Measurements from ENCODE around the gene POLR3H.

The POLR3H gene

GRCh38 chr22:41481925-41482318, 62.3 kb downstream of the POLR3H start:
- Histone ChIP-seq H2AFZ (ENCODE audit: low read depth, low read length) (no peak overlapping the region), H3K27me3 (ENCODE audit: insufficient read depth, low read length, poor library complexity) (no peaks in the 10 kb centered on the region), H3K79me2 (ENCODE audit: insufficient read depth, low read length) (peaks cover 90% of the 10 kb centered on the region), H3K9ac (ENCODE audit: low read depth, low read length) (no peak overlapping the region), H3K4me3 (ENCODE audit: low read depth in 1 of 2, low read length in 2 of 2) (no peak overlapping the region), H3K4me1 (ENCODE audit: insufficient read depth, low read length) (no peaks in the 10 kb centered on the region), H4K20me1 (ENCODE audit: insufficient read depth, low read length) (peaks cover 61% of the 10 kb centered on the region), H3K9me3 (ENCODE audit: insufficient read depth, low read length, severe bottlenecking) (no peaks in the 10 kb centered on the region), H3K36me3 (ENCODE audit: insufficient read depth, low read length) (peaks cover 10% of the 10 kb centered on the region; the same call in 1 of the 2 replicates), H3K27ac (ENCODE audit: low read length) (no peak overlapping the region), H3K4me2 (ENCODE audit: insufficient read depth, low read length) (no peak overlapping the region)
- DNase-seq: no peak
- no peak for ATAC-seq (ENCODE audit: insufficient read depth, low read depth)
- TF ChIP-seq EZH2 (IDR thresholded peaks at IDR 0.05; ENCODE audit: borderline replicate concordance, low read depth, low read length, severe bottlenecking): no peak
- TF ChIP-seq, protein P1, sequence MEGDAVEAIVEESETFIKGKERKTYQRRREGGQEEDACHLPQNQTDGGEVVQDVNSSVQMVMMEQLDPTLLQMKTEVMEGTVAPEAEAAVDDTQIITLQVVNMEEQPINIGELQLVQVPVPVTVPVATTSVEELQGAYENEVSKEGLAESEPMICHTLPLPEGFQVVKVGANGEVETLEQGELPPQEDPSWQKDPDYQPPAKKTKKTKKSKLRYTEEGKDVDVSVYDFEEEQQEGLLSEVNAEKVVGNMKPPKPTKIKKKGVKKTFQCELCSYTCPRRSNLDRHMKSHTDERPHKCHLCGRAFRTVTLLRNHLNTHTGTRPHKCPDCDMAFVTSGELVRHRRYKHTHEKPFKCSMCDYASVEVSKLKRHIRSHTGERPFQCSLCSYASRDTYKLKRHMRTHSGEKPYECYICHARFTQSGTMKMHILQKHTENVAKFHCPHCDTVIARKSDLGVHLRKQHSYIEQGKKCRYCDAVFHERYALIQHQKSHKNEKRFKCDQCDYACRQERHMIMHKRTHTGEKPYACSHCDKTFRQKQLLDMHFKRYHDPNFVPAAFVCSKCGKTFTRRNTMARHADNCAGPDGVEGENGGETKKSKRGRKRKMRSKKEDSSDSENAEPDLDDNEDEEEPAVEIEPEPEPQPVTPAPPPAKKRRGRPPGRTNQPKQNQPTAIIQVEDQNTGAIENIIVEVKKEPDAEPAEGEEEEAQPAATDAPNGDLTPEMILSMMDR (IDR thresholded peaks at IDR 0.05; ENCODE audit: borderline replicate concordance, extremely low read depth, low read length, poor library complexity, severe bottlenecking): no peak

DNA sequence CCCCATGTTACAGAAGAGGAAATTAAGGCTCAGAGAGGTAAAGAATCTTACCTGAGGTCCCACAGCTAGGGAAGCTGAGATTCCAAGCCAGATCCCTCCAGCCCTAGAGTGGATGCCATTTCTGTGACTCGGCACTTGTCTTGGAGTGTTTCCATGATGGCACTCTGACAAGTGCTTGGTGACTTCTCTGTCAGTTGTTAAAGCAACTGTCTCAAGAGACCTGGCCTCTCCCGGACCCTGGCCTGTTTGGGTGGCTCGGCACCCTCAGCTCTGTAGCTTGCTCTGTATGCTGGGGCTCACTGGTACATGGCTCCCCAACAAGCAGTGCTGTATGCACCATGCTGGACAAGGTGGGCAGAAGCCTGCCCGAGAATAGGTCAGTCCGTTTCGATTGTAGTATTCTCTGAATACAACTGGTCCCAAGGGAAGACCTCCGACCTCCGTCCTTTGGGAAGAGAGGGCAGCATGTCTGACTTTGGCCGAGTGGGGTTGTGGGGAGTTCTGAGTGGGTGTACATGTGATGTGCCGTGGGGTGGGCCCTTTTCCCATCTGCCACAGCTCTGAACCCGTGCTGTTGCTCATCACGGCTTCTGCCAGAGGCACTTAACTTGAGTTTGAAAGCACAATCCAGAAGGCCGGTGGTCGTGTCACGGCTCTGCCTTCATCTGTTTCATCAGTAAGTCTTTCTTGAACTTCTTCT, 63.0 kb downstream of the POLR3H start:
- Histone ChIP-seq H3K36me3 (ENCODE audit: insufficient read depth, low read length) (peaks cover 10% of the 10 kb centered on the region; the same call in 1 of the 2 replicates), H3K9me3 (ENCODE audit: insufficient read depth, low read length, severe bottlenecking) (no peaks in the 10 kb centered on the region), H3K9ac (ENCODE audit: low read depth, low read length) (no peak overlapping the region), H3K4me3 (ENCODE audit: low read depth in 1 of 2, low read length in 2 of 2) (no peak overlapping the region), H3K4me2 (ENCODE audit: insufficient read depth, low read length) (no peak overlapping the region), H3K4me1 (ENCODE audit: insufficient read depth, low read length) (no peaks in the 10 kb centered on the region), H4K20me1 (ENCODE audit: insufficient read depth, low read length) (peaks cover 65% of the 10 kb centered on the region), H3K79me2 (ENCODE audit: insufficient read depth, low read length) (peaks cover 91% of the 10 kb centered on the region), H3K27me3 (ENCODE audit: insufficient read depth, low read length, poor library complexity) (no peaks in the 10 kb centered on the region), H2AFZ (ENCODE audit: low read depth, low read length) (no peak overlapping the region), H3K27ac (ENCODE audit: low read length) (no peak overlapping the region)
- ATAC-seq (ENCODE audit: insufficient read depth, low read depth) (no peak), DNase-seq (no peak)
- no peak for TF ChIP-seq EZH2 (IDR thresholded peaks at IDR 0.05; ENCODE audit: borderline replicate concordance, low read depth, low read length, severe bottlenecking)
- TF ChIP-seq, protein P1 (IDR thresholded peaks at IDR 0.05; ENCODE audit: borderline replicate concordance, extremely low read depth, low read length, poor library complexity, severe bottlenecking): no peak

DNA sequence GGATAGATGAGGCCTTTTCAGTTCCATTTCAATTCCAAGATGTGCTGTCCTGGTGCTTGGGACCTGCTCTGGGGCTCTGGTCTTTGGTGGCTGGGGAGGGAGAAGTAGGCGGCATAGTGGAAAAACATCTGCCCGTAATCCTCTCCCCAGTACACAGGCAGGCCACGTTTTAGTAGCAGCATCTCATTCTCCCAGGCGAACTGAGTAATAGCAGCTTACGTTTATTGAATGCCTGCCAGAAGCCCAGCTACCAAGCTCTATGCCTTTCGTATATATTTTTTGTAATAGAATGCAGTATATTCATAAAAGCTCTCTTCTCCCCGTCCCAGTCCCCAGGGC, 63.9 kb downstream of the POLR3H start:
- H4K20me1 ChIP-seq (ENCODE audit: insufficient read depth, low read length): peaks cover 60% of the 10 kb centered on the region
- no peaks in the 10 kb centered on the region for H3K27me3 ChIP-seq (ENCODE audit: insufficient read depth, low read length, poor library complexity)
- H3K4me3 ChIP-seq (ENCODE audit: low read depth in 1 of 2, low read length in 2 of 2): no peak overlapping the region
- ATAC-seq (ENCODE audit: insufficient read depth, low read depth): no peak
- H3K9ac ChIP-seq (ENCODE audit: low read depth, low read length): no peak overlapping the region
- H2AFZ ChIP-seq (ENCODE audit: low read depth, low read length): no peak overlapping the region
- H3K79me2 ChIP-seq (ENCODE audit: insufficient read depth, low read length): peaks cover 92% of the 10 kb centered on the region
- no peak overlapping the region for H3K4me2 ChIP-seq (ENCODE audit: insufficient read depth, low read length)
- H3K36me3 ChIP-seq (ENCODE audit: insufficient read depth, low read length): peaks cover 10% of the 10 kb centered on the region; the same call in 1 of the 2 replicates
- no peaks in the 10 kb centered on the region for H3K9me3 ChIP-seq (ENCODE audit: insufficient read depth, low read length, severe bottlenecking)
- no peak for DNase-seq
- H3K27ac ChIP-seq (ENCODE audit: low read length): no peak overlapping the region
- TF ChIP-seq EZH2 (IDR thresholded peaks at IDR 0.05; ENCODE audit: borderline replicate concordance, low read depth, low read length, severe bottlenecking): no peak
- TF ChIP-seq, protein P1 (IDR thresholded peaks at IDR 0.05; ENCODE audit: borderline replicate concordance, extremely low read depth, low read length, poor library complexity, severe bottlenecking): no peak
- H3K4me1 ChIP-seq (ENCODE audit: insufficient read depth, low read length): no peaks in the 10 kb centered on the region

All from DND-41 (cell line).